HUES6 (cell line): ENCODE measurements around the gene PIANP.

ENCODE experiments used
- H3K27ac ChIP-seq: 2 replicates; pipeline ENCODE4 v1.7.0; 2013; ENCODE audit warnings: low read depth, mild to moderate bottlenecking, low read length, inconsistent platforms
- H3K27me3 ChIP-seq: 2 replicates; pipeline ENCODE4 v1.6.1; 2013; ENCODE audit warnings: low read length; ENCODE audit not compliant: control insufficient read depth, insufficient read depth
- H3K36me3 ChIP-seq: 2 replicates; pipeline ENCODE4 v1.6.1; 2013; ENCODE audit warnings: low read length; ENCODE audit not compliant: control insufficient read depth, insufficient read depth
- H3K4me1 ChIP-seq: 2 replicates; pipeline ENCODE4 v1.6.1; 2013; ENCODE audit warnings: low read length; ENCODE audit not compliant: control insufficient read depth, insufficient read depth
- H3K4me3 ChIP-seq: 2 replicates; pipeline ENCODE4 v1.5.1; 2013; ENCODE audit warnings: low read depth, low read length
- H3K9ac ChIP-seq: one replicate; pipeline ENCODE4 v1.6.1; 2013; ENCODE audit warnings: mild to moderate bottlenecking, low read length
- H3K9me3 ChIP-seq: 2 replicates; pipeline ENCODE4 v1.6.1; 2013; ENCODE audit warnings: low read depth, low read length; ENCODE audit not compliant: control insufficient read depth, insufficient read depth

PIANP gene

DNA sequence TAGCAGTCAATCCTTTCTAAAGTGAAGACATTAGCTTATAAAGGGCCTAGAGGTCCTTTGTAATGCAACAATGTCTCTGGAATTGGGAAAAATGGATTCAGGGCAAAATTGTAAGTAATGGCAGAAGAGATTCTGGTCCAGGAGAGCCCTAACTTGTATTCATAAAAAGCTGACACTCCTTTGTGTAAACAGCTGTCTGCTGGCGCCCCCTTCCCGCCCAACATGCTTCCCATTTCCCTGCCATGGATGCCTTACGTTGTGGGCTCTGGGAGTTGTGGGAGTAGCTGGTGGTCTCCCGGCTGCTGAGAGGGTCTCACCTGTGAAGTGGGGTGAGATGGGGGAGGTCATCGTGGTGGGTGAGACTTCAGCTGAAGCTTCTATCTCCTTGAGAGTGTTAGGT, 55.7 kb downstream of the PIANP start:
- Histone ChIP-seq H3K27ac (no peak overlapping the region), H3K27me3 (peaks cover 16% of the 10 kb centered on the region; the same call in 1 of the 2 replicates), H3K9ac (no peak overlapping the region), H3K4me3 (no peak overlapping the region), H3K4me1 (peaks cover 10% of the 10 kb centered on the region; the same call in 1 of the 2 replicates), H3K9me3 (no peaks in the 10 kb centered on the region), H3K36me3 (no peaks in the 10 kb centered on the region)

DNA sequence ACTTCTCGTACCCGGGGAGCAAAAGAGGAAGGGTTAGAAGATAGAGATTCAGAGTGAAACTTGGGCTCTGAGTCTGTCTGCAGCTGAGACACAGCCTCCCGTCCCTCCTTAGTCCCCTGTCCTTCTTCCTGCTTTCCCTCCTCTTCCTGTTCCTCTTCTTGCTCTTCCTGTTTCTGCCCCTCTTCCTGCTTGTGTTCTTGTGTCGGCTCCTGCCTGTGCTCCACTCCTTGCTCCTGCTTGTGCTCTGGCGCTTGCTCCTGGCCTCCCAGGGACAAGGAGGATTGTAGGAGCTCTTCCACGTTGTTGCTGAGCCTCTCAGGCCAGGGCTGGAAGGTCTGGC, 56.4 kb downstream of the PIANP start:
- Histone ChIP-seq H3K9ac (no peak overlapping the region), H3K9me3 (no peaks in the 10 kb centered on the region), H3K27ac (no peak overlapping the region), H3K4me3 (no peak overlapping the region), H3K27me3 (peaks cover 16% of the 10 kb centered on the region; the same call in 1 of the 2 replicates), H3K36me3 (no peaks in the 10 kb centered on the region), H3K4me1 (peaks cover 10% of the 10 kb centered on the region; the same call in 1 of the 2 replicates)
